Measurements from ENCODE around the gene TNIP2.

GRCh38 chr4:2725380-2725779 lies 30.8 kb downstream of the TNIP2 start:
- no peak for TF ChIP-seq CTCF (IDR thresholded peaks at IDR 0.05; ENCODE audit: insufficient read depth, low read length, poor library complexity, severe bottlenecking)
- no peak for TF ChIP-seq EZH2phosphoT487 (conservative IDR thresholded peaks at IDR 0.05; ENCODE audit: low read length)
